Astrocyte (in vitro differentiated cells and primary cell): Measurements from ENCODE around the gene LRBA.

Source experiments
- EZH2 ChIP-seq: IDR thresholded peaks from 2 replicates; pipeline ENCODE4 v1.6.1; 2012; ENCODE audit warnings: mild to moderate bottlenecking, low read length, inconsistent platforms; ENCODE audit not compliant: insufficient read depth
- TF ChIP-seq, protein P1 (sequence below): IDR thresholded peaks from 2 replicates; pipeline ENCODE4 v1.5.1; 2011; ENCODE audit warnings: low read depth, mild to moderate bottlenecking, inconsistent platforms, low read length, moderate library complexity; ENCODE audit not compliant: insufficient read depth

DNA sequence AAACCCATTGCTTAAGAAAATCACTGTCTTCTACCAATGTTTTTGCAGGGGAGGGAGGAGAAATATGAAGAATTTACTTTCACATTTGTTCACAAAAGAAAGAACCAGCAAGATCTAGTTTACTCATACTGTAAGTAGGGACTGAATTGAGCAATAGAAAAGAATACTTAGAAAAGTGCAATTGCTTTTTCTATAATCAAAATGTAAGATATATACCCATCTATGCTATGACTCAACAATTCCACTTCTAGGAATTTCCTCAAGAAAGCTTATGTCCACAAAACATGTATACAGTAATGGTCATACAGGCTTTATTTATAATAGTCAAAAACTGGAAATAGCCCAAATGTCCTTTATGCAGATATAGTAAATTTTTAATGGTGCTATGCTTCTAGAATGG lies 196.4 kb downstream of the LRBA start:
- TF ChIP-seq, protein P1, sequence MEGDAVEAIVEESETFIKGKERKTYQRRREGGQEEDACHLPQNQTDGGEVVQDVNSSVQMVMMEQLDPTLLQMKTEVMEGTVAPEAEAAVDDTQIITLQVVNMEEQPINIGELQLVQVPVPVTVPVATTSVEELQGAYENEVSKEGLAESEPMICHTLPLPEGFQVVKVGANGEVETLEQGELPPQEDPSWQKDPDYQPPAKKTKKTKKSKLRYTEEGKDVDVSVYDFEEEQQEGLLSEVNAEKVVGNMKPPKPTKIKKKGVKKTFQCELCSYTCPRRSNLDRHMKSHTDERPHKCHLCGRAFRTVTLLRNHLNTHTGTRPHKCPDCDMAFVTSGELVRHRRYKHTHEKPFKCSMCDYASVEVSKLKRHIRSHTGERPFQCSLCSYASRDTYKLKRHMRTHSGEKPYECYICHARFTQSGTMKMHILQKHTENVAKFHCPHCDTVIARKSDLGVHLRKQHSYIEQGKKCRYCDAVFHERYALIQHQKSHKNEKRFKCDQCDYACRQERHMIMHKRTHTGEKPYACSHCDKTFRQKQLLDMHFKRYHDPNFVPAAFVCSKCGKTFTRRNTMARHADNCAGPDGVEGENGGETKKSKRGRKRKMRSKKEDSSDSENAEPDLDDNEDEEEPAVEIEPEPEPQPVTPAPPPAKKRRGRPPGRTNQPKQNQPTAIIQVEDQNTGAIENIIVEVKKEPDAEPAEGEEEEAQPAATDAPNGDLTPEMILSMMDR = no peak
- TF ChIP-seq EZH2 = no peak
